Stimulated activated CD4-positive, alpha-beta T cell treated with anti-CD3 and anti-CD28 coated beads, Interleukin-12 subunit alpha, Interleukin-12 subunit beta, amount 100 ng/mL, for 24 hours (primary cell): Measurements from ENCODE around the gene KMT2D.
"Not testable (repeated sequence)": the region's sequence is repeated elsewhere in the genome, so short reads cannot be mapped to it uniquely, and the experiment has no call there.

Experiments
- DNase-seq, 2 experiments: peaks; one replicate each; pipeline ENCODE4 v3.0.0-alpha.2; 2020; ENCODE audit warnings: low read depth in 2 of 2

Gene KMT2D

DNA sequence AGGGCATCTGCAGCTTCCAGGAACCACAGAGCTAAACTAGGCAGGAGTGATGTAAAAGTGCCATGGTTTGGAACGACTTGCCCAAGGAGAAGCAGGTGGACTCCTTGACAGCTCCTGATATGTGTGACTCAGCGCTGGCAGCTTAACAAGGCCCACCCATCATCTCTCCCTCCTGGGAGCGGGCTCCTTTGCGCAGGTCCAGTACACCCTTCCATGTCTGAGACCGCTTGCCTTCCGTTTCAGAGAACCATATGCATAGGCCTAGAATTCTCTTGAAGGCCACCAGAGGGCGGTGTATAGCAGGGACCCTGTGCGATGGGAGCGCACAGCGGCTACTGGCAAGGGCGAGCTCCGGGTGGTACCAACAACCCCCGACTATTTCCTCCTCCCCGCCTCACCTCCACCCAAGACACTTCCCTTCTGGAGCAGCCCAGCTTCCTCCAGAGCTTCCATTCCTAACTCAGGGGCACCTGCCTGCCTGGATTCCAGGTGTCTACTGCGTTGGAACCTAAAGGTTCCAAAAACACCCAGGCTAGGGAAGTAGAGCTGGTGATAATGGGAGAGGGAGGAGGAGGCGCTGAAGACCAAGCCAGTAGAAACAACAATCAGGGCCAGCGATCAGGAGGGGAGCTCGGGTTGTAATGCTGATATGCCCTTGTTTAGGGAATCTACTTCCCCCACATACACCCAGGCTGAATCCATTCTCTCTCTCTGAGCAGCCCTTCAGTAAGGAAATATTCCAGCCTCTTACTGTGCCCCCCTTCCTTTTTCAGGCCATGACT lies 27.7 kb upstream of the KMT2D start:
- peak; percentile 48 to 59 for DNase-seq

GRCh38 chr12:49086116-49086515 lies 25.5 kb upstream of the KMT2D start:
- DNase-seq = no peak

GRCh38 chr12:49084438-49084837 lies 23.8 kb upstream of the KMT2D start:
- no peak for DNase-seq

DNA sequence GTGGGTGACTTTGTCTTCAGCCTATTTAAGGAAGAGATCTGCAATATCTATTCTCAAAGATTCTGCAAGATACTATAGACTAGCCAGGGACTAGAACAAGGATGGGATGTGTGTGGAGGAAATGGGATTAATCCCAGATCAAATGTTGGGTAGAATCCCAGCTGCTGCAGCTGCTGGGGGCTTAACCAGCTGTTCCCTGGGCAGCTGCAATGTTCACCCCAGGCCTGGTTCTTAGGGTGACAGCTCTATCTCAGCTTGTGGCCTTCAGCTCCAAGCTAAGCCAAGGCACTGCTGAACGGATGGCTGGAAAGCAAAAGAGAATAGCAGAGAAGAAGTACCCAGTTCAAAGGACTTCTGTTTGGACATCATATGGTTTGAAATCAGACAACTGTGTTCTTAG lies 19.2 kb upstream of the KMT2D start:
- no peak for DNase-seq

- no peak for DNase-seq
Observed at GRCh38 chr12:49070971-49071370, 10.4 kb upstream of the KMT2D start.

GRCh38 chr12:49069507-49070346 lies 9.1 kb upstream of the KMT2D start, which contains the start of gene RHEBL1:
RHEBL1 (minus strand) TSS chr12:49069979; CDS start chr12:49069785, 194 bp downstream.
- DNase-seq = peak; percentile 98

DNA sequence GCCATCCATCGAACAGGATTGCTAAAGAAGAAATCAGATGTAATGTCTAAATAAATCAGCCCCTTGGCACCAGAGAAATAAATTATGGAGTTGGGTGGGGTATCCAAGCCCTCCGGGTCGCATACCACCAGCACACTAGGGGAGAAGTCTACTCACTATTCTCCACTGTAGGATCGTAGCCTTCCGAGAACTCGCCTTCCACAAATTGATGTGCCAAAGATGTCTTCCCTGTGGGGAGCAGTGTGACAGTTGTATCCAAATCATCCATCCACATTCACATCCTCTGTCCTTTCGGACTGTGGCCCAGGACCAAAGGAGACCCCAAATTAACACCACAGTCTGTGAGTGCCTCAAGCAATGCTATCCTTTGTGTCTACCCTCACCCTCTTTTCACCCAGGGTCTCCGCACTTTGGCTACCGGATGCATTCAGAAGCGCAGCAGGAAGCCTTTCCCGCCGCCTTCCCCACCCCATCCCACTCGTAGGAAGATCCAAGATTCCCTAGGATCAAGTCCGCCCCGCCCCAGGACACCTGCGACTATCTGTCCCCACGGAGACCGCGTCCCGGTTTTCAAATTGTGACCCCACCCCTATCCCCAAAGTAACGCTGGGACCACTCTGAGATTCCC lies 8.4 kb upstream of the KMT2D start:
- no peak for DNase-seq

- no peak for DNase-seq
Observed at GRCh38 chr12:49066120-49066519, 5.5 kb upstream of the KMT2D start.

- DNase-seq = no peak
Observed at GRCh38 chr12:49064767-49065152, 4.2 kb upstream of the KMT2D start.

DNA sequence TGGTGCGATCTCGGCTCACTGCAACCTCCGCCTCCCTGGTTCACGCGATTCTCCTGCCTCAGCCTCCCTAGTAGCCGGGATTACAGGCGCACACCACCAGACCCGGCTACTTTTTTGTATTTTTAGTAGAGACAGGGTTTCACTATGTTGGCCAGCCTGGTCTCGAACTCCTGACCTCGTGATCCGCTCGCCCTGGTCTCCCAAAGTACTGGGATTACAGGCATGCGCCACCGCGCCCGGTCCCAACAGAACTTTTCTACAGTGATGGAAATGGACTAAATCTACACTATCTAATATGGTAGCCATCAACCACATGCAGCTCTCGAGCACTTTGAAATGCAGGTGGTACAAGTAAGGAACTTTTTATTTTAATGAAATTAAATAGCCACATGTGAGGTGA lies 1.3 kb upstream of the KMT2D start:
- DNase-seq = not testable (repeated sequence)

GRCh38 chr12:49061157-49061650 lies 610 bp upstream of the KMT2D start:
- DNase-seq = no peak

- peak in 1 of 2 experiments; percentile 8 for DNase-seq
Observed at GRCh38 chr12:49059299-49060171, 1.1 kb downstream of the KMT2D start.

DNA sequence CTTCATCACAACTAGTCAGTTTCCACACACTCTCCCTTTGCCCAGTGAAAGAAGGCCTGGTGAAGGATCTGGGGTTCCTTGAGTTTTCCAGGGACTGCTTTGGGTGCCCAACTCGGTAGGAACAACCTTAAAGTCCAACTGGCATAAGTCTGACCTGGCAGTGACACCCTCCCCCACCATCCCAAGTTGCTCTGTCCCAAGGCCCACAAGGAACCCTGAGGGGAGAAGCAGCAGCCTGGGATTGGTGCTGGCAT lies 1.6 kb downstream of the KMT2D start:
- DNase-seq = no peak

DNA sequence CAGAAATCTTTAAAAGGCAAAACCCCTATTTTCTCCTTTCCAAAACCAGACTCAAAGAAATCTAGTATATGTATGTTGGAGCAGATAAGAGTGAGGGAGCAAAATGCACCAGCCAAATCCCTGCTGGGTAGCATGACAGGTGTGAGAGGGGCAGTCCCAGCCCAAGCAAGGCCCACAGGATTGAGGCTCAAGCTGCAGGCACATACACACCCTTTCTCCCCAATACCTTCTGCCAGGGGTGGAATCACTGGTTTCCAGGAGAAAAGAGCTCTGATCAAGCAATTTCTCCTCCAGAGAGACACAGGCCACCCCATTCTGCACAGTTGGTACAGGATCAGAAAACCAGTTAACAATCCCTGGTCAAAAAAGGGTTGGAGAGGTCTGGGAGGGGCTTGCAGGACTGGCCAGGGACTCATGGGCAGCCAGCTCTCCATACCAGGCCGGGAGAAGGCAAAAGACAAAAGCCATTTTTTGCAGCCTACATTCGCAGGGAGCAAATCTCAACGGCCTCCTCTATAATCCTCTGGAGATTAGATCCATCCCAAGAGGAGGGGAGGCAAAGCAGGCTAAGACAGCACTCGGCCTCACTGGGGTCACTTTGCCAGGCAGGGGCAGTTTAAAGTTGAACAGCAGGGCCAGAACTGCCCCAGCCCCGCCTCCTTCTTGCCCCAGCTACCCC lies 2.1 kb downstream of the KMT2D start:
- DNase-seq = no peak

DNA sequence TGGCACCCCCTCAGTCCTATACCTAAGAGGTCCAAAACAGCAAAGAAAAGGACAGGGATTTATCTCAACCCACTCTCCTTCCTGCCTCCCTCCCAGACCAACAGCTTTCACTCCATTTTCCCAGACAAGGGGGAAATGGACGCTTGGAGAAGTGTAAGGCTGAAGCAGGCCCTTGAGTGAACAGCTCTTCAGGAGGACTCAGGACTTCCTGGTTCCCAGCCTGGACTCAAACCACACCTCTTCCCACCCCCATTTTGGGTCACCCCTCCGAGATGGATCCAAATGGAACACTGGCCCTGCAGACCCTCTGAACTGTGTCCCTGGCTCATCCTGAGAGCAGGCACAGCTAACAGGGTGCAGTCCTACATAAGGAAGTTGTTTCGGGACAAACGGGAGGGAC lies 2.7 kb downstream of the KMT2D start:
- DNase-seq = no peak

DNA sequence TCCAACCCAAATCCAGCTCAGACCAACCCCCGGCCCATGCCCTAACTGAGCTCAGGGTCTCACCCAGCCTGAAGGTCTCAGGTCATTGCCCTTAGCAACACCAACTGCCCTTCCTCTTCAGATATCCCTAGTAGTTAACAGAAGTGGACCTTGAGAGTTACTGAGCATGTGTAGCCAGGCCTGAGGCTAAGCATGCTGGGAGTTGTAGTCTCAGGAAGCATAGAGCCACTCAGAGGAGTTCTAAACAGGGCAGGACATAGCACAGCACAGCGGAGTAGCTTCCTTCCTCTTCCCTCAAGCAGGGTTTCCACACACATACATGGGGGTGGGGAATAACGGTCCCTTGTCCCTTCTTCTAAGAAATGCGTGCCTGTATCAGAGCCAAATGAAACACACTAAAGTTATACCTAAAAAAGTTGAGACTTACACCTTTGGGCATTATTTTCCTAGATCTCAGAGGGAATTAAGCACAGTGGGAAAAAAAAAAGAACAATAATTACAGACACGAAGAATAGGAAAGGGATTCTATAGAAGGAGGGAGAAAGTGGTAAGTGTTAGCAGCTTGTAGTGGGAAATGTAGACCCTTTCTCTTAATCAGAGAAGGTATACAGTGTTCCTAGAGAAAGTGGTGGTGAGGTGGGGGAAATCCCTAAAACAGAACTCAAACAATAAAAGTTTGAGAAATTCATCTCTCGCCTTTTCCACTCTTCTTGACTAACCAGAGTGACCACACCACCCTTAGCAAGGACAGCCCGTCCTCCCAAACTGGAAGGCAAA lies 4.4 kb downstream of the KMT2D start:
- peak in 1 of 2 experiments; percentile 29 for DNase-seq

DNA sequence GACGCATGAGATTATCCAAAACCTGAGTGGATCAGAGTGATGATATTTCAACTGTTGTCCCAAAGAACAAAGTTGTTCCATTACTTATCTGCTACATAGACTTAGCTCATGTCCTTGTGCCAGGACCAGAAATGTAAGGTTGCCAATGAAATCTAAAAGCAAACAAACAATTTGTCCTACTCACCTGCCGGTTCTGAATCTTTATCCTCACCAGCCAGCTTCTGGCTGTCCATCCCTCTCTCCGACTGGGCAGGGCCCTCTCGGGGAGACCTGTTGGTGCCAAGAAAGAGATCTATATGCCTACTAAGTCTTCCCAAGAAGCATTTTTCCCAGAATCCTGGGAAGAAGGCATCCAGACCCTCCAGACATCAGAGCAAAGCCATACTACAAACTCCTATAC lies 5.5 kb downstream of the KMT2D start:
- DNase-seq = no peak

DNA sequence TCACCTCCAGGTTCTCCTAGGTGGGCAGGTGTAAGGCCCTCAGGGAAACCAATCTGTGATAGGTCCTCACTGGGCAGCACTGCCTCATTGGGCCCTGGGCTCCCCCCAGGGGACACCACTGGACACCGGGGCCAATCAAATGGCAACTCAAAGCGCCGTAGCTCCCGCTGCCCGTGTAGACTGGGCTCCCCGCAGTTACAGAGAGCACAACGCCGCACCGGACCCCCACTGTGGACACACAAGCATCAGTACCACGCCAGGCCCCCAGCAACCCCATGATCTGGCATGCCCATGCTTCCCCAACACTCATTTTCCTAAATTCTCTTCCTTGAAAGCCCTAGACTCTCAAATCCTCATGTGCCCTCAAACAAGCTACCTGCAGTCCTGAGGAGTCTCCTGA lies 6.1 kb downstream of the KMT2D start:
- DNase-seq = no peak

DNA sequence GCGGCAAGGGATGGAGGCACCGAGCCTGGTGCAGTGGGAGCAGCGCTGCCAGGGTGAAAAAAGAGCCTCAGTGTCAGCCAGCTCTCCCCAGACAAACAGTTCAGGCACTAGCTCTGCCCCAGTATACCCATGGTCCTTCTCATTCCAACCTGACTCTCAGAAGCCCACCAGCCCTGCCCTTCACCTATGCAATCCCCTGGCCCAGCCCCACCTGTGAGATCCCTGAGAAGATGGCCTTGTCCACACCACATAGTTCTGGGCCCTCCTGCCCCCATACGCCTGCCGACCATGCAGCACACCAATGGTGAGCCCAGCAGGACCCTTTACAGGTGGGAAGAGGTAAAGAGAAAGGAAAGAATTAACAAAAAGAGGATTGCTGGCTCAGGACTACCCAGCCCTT lies 6.5 kb downstream of the KMT2D start:
- DNase-seq = no peak
